SK-N-SH treated with all-trans-retinoic acid at 6 μM for 48 hours (cell line): ENCODE measurements around the gene USB1.

Source experiments
- ATAC-seq: fragments of 200-7000 bp; cut with Tn5 transposase; 3 replicates; pipeline ENCODE4 v1.9.1; 2020; ENCODE audit warnings: mild to moderate bottlenecking, moderate library complexity
- ARNTL ChIP-seq: fragments of 450-650 bp; formaldehyde crosslinking; IDR thresholded peaks from 2 replicates; pipeline ENCODE4 v1.5.0; 2020; ENCODE audit warnings: low read depth, mild to moderate bottlenecking, moderate library complexity, borderline replicate concordance
- BACH2 ChIP-seq: fragments of 250-450 bp; sonication (Bioruptor Pico); IDR thresholded peaks from 2 replicates; pipeline ENCODE4 v1.9.0; 2021; ENCODE audit warnings: mild to moderate bottlenecking, borderline replicate concordance
- CREB5 ChIP-seq: fragments of 250-450 bp; sonication (Bioruptor Pico); IDR thresholded peaks from 2 replicates; pipeline ENCODE4 v1.5.1; 2020; ENCODE audit warnings: low read depth, mild to moderate bottlenecking, moderate library complexity
- CSDC2 ChIP-seq: fragments of 250-450 bp; sonication (Bioruptor Pico); IDR thresholded peaks from 2 replicates; pipeline ENCODE4 v1.5.0; 2020; ENCODE audit warnings: mild to moderate bottlenecking, moderate library complexity
- CSRNP3 ChIP-seq: fragments of 250-450 bp; sonication (Bioruptor Pico); IDR thresholded peaks from 2 replicates; pipeline ENCODE4 v1.5.1; 2021; ENCODE audit warnings: mild to moderate bottlenecking, moderate library complexity
- ESRRG ChIP-seq: fragments of 250-450 bp; sonication (Bioruptor Pico); IDR thresholded peaks from 2 replicates; pipeline ENCODE4 v1.6.1; 2021; ENCODE audit warnings: mild to moderate bottlenecking
- GLIS3 ChIP-seq: fragments of 250-450 bp; sonication (Bioruptor Pico); IDR thresholded peaks from 2 replicates; pipeline ENCODE4 v1.5.0; 2020; ENCODE audit warnings: mild to moderate bottlenecking, moderate library complexity
- ISL1 ChIP-seq: fragments of 250-450 bp; sonication (Bioruptor Pico); IDR thresholded peaks from 2 replicates; pipeline ENCODE4 v2.1.2; 2022; ENCODE audit warnings: mild to moderate bottlenecking, moderate library complexity
- PATZ1 ChIP-seq: fragments of 250-450 bp; sonication (Bioruptor Pico); IDR thresholded peaks from 2 replicates; pipeline ENCODE4 v1.8.0; 2020; ENCODE audit warnings: mild to moderate bottlenecking, moderate library complexity, borderline replicate concordance
- POU6F1 ChIP-seq: fragments of 250-450 bp; sonication (Bioruptor Pico); IDR thresholded peaks from 2 replicates; pipeline ENCODE4 v1.8.0; 2021; ENCODE audit warnings: low read depth, mild to moderate bottlenecking, moderate library complexity, borderline replicate concordance
- RARB ChIP-seq: fragments of 250-450 bp; sonication (Bioruptor Pico); IDR thresholded peaks from 2 replicates; pipeline ENCODE4 v1.8.0; 2021; ENCODE audit warnings: mild to moderate bottlenecking, moderate library complexity
- SNAI2 ChIP-seq: fragments of 250-450 bp; sonication (Bioruptor Pico); IDR thresholded peaks from 2 replicates; pipeline ENCODE4 v1.5.0; 2020; ENCODE audit warnings: mild to moderate bottlenecking, moderate library complexity
- TOX ChIP-seq: fragments of 250-450 bp; sonication (Bioruptor Pico); IDR thresholded peaks from 2 replicates; pipeline ENCODE4 v1.8.0; 2021; ENCODE audit warnings: mild to moderate bottlenecking, moderate library complexity, borderline replicate concordance
- TSHZ2 ChIP-seq: fragments of 250-450 bp; sonication (Bioruptor Pico); IDR thresholded peaks from 2 replicates; pipeline ENCODE4 v1.5.0; 2020; ENCODE audit warnings: mild to moderate bottlenecking, moderate library complexity
- ZC3H10 ChIP-seq: fragments of 250-450 bp; sonication (Bioruptor Pico); IDR thresholded peaks from 2 replicates; pipeline ENCODE4 v1.5.1; 2021; ENCODE audit warnings: mild to moderate bottlenecking, moderate library complexity
- ZFP3 ChIP-seq: fragments of 250-450 bp; sonication (Bioruptor Pico); IDR thresholded peaks from 2 replicates; pipeline ENCODE4 v1.5.0; 2020; ENCODE audit warnings: mild to moderate bottlenecking, moderate library complexity
- ZFP30 ChIP-seq: fragments of 450-650 bp; formaldehyde crosslinking; IDR thresholded peaks from 2 replicates; pipeline ENCODE4 v1.5.0; 2022; ENCODE audit warnings: mild to moderate bottlenecking, moderate library complexity
- ZNF565 ChIP-seq: fragments of 450-650 bp; formaldehyde crosslinking; conservative IDR thresholded peaks from 2 replicates; pipeline ENCODE4 v1.5.0; 2020; ENCODE audit warnings: low read depth, mild to moderate bottlenecking, moderate library complexity
- ZNF70 ChIP-seq: fragments of 450-650 bp; formaldehyde crosslinking; IDR thresholded peaks from 2 replicates; pipeline ENCODE4 v1.5.0; 2020; ENCODE audit warnings: mild to moderate bottlenecking, moderate library complexity
- ZNF8 ChIP-seq: fragments of 450-650 bp; formaldehyde crosslinking; IDR thresholded peaks from 2 replicates; pipeline ENCODE4 v1.5.0; 2020; ENCODE audit warnings: mild to moderate bottlenecking, moderate library complexity

Gene USB1

GRCh38 chr16:57960826-57961472, 40.3 kb upstream of the USB1 start:
- no peak for ATAC-seq
- no peak for TF ChIP-seq CSRNP3 (CRISPR knock-in tag)
- no peak for TF ChIP-seq ZC3H10 (CRISPR knock-in tag)
- no peak for TF ChIP-seq SNAI2 (CRISPR knock-in tag)
- no peak for TF ChIP-seq BACH2 (CRISPR knock-in tag)
- TF ChIP-seq ISL1 (CRISPR knock-in tag), result no peak
- TF ChIP-seq ARNTL (CRISPR knock-in tag), result no peak
- no peak for TF ChIP-seq RARB (CRISPR knock-in tag)
- no peak for TF ChIP-seq ZNF70 (CRISPR knock-in tag)
- TF ChIP-seq POU6F1, result no peak
- TF ChIP-seq CREB5 (CRISPR knock-in tag), result no peak
- TF ChIP-seq ZNF565, result no peak
- no peak for TF ChIP-seq GLIS3 (CRISPR knock-in tag)
- no peak for TF ChIP-seq ZFP30 (CRISPR knock-in tag)
- TF ChIP-seq ZNF8, result no peak
- TF ChIP-seq, all 23 proteins: peak for 0

- TF ChIP-seq TOX (CRISPR knock-in tag) (no peak), ZFP3 (CRISPR knock-in tag) (no peak), TSHZ2 (CRISPR knock-in tag) (no peak), CREB5 (CRISPR knock-in tag) (no peak), PATZ1 (CRISPR knock-in tag) (no peak), POU6F1 (no peak), GLIS3 (CRISPR knock-in tag) (no peak), ESRRG (CRISPR knock-in tag) (no peak), ZNF70 (CRISPR knock-in tag) (no peak), BACH2 (CRISPR knock-in tag) (no peak), CSDC2 (CRISPR knock-in tag) (no peak), CSRNP3 (CRISPR knock-in tag) (no peak)
- no peak for ATAC-seq
Observed at GRCh38 chr16:57961538-57961937, 39.7 kb upstream of the USB1 start.
